NAMALWA (cell line): Measurements from ENCODE around the gene IGDCC3.
"Not testable (repeated sequence)": the region's sequence is repeated elsewhere in the genome, so short reads cannot be mapped to it uniquely, and the experiment has no call there.

ENCODE experiments used
- DNase-seq: peaks from one replicate; pipeline ENCODE4 v3.0.0-alpha.2; 2015; ENCODE audit warnings: low spot score

IGDCC3 gene

DNA sequence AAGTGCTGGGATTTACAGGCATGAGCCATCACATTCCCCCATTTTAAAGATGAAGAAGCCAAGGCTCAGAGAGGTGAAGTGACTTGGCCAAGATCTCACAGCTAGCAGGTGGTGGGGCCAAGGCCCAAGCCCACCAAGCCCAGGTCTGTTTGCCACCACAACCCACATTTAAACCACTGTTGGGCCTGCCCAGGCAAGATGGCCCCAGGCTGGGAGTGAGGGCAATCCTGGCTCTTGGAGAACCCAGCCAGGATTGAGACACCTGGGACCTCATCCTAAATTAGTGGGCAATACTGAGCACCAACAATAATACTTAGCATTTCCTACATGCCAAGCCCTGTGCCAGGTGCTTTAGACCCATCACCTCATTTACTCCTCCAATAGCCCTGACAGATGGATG, 6.9 kb downstream of the IGDCC3 start:
- no peak for DNase-seq

GRCh38 chr15:65369651-65370050, 8.2 kb downstream of the IGDCC3 start:
- DNase-seq: no peak

GRCh38 chr15:65369212-65369547, 8.6 kb downstream of the IGDCC3 start:
- no peak for DNase-seq

DNA sequence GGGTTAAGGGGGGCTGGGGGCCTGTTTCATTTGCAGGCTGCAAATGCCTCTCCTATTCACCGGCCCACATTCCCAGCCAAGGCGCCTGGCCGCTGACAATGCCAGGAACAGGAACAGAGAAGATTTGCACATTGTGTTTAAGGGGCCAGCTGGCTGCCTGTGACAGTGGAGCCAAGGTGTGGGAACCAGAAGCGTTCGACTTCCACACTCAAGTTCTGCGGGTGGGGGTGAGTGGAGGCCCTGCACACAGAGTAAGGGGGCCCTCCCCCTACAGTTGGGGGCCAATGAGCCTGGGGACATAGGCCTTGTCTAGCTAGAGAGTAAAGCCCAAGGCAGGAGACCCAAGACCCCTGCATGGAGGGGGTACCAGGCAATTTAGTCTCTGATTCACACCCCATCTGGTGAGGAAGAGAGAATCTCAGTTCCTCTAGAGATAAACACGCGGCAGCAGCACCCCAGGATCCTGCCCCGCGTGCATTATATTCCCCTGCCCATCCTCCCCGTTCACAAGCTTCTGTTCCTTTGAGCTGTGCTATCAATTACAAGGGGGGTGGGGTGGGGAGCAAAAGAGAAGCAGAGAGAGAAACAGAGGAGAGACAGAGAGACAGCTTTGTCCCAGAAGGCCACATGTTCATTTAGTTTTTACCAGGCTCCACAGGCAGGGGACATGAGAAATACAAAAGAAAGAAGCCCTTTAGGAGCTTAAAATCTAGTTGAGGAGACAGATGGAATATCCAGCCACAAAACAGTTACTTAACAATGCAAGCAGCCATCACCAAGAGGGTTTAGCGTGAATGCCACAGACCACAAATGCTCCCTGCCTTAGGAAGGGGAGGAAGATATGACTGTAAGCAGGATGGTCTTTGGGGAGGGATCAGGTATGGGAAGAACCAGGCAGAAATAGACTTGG, 9.2 kb downstream of the IGDCC3 start:
- no peak for DNase-seq

DNA sequence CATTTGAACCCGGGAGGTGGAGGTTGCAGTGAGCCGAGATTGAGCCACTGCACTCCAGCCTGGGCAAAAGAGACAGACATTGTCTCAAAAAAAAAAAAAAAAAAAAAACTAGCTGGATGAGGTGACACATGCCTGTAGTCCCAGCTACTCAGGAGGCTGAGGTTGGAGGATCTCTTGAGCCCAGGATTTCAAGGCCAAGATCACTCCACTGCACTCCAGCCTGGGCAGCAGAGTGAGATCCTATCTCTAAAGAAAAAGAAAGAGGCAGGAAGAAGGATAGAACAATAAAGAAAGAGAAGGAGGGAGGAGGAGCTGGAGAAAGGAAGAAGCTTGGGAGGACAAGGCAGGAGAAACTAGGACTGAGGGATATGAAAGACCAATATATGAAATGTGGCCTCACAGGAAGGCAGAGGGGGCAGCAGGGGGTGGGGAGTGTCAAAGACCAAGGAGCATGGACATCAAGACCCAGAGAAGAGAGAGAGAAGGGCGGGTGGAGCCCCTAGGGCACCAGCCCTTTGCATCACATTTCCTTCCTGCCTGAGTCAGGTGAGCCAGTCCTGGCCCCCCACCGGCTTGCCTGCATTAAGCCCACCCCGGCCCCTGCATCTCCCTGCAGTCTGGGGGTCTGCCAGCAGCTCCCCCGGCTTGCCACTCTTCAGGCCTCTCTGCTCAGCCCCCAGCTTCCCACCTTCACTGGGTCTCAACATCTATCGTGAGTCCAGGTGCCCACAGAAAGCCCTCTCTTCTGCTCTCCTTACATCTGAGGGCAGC, 11.5 kb downstream of the IGDCC3 start:
- DNase-seq: no peak

DNA sequence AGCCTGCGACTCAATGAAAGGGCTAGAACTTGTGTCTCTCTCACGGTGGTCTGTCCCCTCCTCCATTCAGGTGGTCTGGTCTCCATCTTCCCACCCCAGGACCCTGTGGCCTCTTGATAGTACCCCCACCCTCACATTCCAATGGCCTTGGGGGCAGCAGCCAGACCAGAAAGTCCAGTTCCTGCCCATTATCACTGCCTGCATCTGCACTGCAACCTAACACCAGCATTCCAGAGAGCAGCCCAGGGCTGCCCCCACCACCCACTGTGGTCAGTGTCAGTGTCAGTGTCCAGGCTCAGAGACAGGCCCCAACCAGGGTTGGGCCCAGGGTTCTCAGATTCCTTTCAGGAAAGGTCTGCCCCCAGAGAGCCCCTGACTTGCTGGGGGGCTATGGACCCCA, 12.6 kb downstream of the IGDCC3 start:
- no peak for DNase-seq

GRCh38 chr15:65363766-65364165, 14.0 kb downstream of the IGDCC3 start:
- no peak for DNase-seq

- no peak for DNase-seq
Observed at GRCh38 chr15:65363306-65363705, 14.5 kb downstream of the IGDCC3 start.

- DNase-seq: no peak
Observed at GRCh38 chr15:65362491-65362890, 15.3 kb downstream of the IGDCC3 start.

- DNase-seq: no peak
Observed at GRCh38 chr15:65361708-65362459, 15.9 kb downstream of the IGDCC3 start.

GRCh38 chr15:65360506-65360905, 17.3 kb downstream of the IGDCC3 start:
- no peak for DNase-seq

DNA sequence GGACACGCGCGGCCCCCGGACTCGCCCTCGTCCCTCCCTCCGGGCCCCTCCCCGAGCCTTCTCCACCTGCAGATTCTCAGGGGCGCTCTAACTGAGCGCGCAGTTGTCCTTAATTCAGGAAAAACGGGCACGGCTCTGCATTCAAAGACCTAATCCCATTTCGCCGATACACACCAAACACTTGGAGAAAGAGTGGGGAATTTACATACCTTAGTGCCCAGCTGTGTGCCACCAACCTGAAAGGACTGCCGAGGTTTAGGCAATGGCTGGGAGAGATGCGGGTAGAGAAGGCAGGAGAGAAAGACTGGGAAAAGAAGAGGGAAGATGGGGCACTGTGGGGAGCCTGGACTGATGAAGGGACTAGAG, 21.8 kb downstream of the IGDCC3 start:
- DNase-seq: no peak

DNA sequence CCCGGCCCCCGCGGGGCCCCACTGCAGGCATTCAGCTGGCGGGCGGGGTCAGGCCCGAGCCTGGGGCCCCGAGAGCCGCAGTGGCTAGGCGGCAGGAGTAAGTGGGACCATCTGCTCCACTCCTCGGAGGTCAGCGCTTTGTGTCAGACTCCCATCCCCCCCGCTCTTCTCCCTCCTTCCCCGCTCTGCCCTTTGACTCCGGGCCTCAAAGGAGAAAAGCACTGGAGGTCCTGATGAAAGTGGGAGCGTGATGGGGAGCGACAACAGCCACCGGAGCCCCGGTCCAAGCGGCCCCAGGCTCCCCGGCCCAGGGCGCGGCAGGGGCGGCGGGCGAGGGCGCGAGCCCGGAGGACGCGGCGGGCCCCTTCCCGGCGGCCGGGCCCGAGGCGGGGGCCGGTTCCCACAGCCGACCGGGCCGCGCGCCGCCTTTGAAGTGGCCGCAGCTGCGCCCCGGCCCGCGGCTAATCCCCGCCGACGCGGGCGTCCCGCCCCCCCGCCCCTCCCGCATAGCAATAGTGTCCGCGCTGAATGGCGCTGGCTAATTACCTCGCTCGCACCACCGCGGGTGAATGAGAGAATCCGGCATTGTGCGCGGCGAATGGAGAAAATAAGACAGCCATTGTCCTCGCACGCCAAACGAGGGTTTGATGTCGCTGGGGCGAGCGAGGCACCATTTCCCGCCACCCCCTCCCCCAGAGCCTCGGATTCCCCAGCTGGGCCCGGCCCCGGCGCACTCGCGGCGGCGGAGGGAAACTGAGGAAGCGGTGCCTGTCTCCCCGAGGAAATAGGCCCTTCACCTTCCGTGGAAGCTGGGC, 22.4 kb downstream of the IGDCC3 start:
- DNase-seq: no peak

DNA sequence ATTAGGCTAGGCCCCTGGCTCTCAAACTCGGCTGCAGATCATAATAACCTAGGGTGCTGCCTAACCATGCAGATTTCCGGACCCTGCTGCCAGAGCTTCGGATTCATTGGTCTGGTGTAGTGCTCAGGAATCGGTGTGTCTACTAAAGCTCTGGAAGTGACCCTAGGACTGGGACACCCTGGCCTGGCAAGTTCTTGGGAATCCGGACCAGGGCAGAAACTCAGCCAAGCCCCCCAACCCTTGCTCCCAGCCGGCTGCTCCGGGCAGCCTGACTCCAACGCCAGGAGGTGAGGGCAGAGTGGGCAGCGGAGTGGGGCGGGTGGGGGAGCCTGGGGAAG, 23.0 kb downstream of the IGDCC3 start:
- no peak for DNase-seq

DNA sequence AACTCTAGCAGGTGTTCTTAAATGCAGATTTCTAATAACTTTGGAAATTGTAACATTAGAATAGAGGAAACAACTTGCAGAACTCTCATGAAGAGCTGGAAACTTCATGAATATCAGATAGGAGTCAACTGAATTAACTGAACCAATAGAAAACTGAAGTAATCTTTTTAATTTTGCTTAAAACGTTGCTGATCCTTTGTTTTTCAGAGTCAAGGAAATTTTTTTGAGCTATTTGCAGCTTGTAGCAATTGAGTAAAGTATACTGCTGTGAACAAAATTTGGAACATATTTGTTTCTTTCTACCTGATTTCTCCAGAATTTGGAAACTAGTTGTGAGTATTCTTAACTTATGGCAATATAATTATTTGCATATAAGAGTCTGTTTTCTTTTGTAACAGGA, 25.8 kb downstream of the IGDCC3 start:
- not testable (repeated sequence) for DNase-seq

DNA sequence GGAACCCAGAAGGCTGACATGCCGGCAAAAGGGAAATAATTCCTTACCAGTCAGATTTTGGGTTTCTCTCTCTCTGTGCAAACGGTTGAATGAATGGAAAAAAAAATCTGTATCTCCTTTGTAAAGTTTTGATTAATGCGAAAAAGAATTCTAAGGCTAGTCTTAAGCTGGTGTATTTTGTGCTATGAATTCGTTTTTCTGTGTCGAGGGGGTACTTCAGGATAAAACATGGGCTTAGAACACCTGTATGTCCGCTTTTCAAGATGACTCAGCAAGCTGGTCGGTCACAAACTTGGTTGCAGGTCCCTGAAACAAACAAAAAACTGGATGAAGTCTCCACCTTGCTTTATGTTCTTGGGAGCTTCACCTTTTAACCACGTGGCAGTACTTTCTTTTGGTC, 28.5 kb downstream of the IGDCC3 start:
- no peak for DNase-seq

- DNase-seq: not testable (repeated sequence)
Observed at GRCh38 chr15:65347756-65348155, 30.0 kb downstream of the IGDCC3 start.

DNA sequence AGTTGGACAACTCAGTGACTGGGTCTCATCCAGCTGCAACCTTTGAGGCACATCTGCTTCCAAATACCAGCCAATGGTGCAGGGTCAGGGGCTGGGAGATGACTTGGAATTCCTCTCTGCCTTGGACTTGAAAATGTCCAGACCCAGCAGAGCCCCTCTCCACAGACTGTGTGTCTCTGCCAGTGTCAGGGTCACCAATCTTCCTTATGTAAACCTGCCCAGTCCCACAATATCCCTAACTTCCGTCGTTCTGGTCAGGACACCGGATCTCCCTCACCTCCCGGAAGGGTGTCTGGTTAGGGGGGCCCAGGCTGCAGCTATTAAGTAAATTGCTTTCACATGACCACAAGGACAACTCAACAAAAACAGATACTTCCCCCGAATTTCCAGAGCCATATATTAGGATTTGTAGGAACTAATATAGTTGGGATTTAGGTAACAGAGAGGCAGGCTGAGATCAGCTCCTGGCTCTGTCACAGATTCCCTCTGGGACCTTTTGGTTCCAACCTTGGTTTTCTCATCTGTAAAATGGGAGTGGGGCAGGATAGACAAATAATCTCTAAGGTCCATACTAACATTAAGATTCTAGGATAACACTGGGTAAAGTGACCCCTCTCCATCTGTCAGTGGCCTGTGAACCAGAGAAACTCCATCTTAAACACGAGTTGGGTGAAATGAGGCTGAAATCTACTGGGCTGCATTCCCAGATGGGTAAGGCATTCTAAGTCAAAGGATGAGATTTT, 30.8 kb downstream of the IGDCC3 start:
- no peak for DNase-seq

DNA sequence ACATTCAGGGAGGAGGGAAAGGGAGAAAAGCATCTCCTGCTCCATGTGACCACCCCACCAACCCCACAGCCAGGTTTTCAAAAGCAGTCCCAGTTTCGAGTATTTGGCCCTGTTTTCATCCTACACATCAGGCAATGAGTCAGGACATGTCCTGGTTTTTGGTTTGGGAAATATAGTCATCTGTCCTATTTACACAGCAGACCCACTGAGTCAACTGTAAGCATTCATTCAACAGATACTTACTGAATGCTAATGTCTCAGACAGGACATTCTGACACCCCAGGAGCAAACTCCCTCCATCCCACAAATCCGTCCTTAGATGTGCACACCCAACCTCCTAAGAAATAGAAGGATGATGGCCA, 32.9 kb downstream of the IGDCC3 start:
- DNase-seq: no peak

DNA sequence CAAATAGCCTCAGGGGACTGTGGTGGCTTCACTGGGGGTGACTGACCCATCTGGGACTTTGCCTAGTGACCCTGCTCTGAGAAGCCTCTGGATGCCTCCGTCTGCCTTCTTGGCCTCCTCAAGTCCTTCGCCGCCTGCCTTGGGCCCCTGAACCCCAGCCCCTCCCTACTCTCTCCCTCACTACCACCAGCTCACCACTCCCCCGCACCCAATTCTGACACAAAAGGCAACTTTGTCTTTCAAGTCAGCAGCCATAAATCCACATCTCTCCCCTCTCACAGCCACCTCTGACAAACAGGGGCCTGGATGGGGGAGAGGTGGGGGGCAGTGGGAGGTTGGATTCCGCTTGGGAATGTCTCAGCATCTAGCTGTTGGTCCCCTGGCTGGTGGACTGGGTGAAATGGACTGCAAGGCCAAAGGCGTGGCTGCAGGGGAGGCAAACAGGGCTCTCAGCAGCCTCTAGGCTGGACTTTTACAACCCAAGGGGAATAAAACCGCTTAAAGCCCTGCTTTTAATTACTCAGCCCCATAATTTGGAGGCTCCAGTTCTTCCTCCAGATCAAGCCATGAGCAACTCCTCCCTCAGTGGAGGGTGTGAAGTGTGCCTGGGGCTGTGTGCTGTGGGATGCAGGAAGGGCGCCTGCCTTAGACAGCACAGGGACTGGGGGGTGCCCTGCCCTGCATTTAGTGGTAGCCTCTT, 33.4 kb downstream of the IGDCC3 start:
- no peak for DNase-seq
